ENCODE results near the gene CATSPERB. TPM values are rescaled to one million over a fixed set of nuclear protein-coding genes. Genes with fewer than 3 reads are reported as not detected.
"Not testable (repeated sequence)": the region's sequence is repeated elsewhere in the genome, so short reads cannot be mapped to it uniquely, and the experiment has no call there.

The CATSPERB gene
- total RNA-seq, 4 donors from 2014 or later = 0.11 to 2.9 (median 0.91) TPM

GRCh38 chr14:91693346-91693745 is 38.5 kb downstream of the CATSPERB start:
- no peak overlapping the region for H3K27ac ChIP-seq (replicated peaks in 1 of 4)
- TF ChIP-seq POLR2AphosphoS5 (IDR thresholded peaks at IDR 0.05) (no peak), POLR2A (IDR thresholded peaks at IDR 0.05; ENCODE audit: low read depth) (no peak), EP300 (IDR thresholded peaks at IDR 0.05) (no peak), CTCF (IDR thresholded peaks at IDR 0.05) (no peak)
- no peaks in the 10 kb centered on the region for H3K36me3 ChIP-seq
- 55% methylated on average over 1 of the region's 1 CpG for WGBS
- peaks cover 0 to 10% (median 7%) of the 10 kb centered on the region in 4 donors for H3K9me3 ChIP-seq
- no peaks in the 10 kb centered on the region for H3K27me3 ChIP-seq
- intact Hi-C loops (cut with DNase I) = no loop called here
- no peak for DNase-seq (ENCODE audit: extremely low spot score)
- H3K4me3 ChIP-seq = no peak overlapping the region
- no peaks in the 10 kb centered on the region for H3K4me1 ChIP-seq

GRCh38 chr14:91692075-91692474 is 39.8 kb downstream of the CATSPERB start:
- 86% methylated on average over 7 of the region's 7 CpGs for WGBS
- DNase-seq (ENCODE audit: extremely low spot score) = no peak
- no peak for TF ChIP-seq EP300 (IDR thresholded peaks at IDR 0.05)
- Histone ChIP-seq H3K27me3 (no peaks in the 10 kb centered on the region), H3K9me3 (peaks cover 0 to 8% (median 3%) of the 10 kb centered on the region in 4 donors), H3K4me1 (no peaks in the 10 kb centered on the region), H3K27ac (replicated peaks in 1 of 4) (no peak overlapping the region), H3K4me3 (no peak overlapping the region), H3K36me3 (no peaks in the 10 kb centered on the region)
- intact Hi-C loops (cut with DNase I) = no loop called here

- H3K36me3 ChIP-seq = no peaks in the 10 kb centered on the region
- no peak overlapping the region for H3K27ac ChIP-seq (replicated peaks in 1 of 4)
- no peaks in the 10 kb centered on the region for H3K4me1 ChIP-seq
- H3K4me3 ChIP-seq = no peak overlapping the region
- DNase-seq (ENCODE audit: extremely low spot score) = no peak
- 88% methylated on average over 1 of the region's 1 CpG for WGBS
- TF ChIP-seq POLR2AphosphoS5 (IDR thresholded peaks at IDR 0.05) = no peak
- no peak for TF ChIP-seq POLR2A (IDR thresholded peaks at IDR 0.05; ENCODE audit: low read depth)
- no peak for TF ChIP-seq EP300 (IDR thresholded peaks at IDR 0.05)
- no peak for TF ChIP-seq CTCF (IDR thresholded peaks at IDR 0.05)
- intact Hi-C loops (cut with DNase I) = no loop called here
- H3K27me3 ChIP-seq = no peaks in the 10 kb centered on the region
- peaks cover 0 to 8% (median 3%) of the 10 kb centered on the region in 4 donors for H3K9me3 ChIP-seq
Observed at GRCh38 chr14:91689608-91690007, 42.3 kb downstream of the CATSPERB start.

DNA sequence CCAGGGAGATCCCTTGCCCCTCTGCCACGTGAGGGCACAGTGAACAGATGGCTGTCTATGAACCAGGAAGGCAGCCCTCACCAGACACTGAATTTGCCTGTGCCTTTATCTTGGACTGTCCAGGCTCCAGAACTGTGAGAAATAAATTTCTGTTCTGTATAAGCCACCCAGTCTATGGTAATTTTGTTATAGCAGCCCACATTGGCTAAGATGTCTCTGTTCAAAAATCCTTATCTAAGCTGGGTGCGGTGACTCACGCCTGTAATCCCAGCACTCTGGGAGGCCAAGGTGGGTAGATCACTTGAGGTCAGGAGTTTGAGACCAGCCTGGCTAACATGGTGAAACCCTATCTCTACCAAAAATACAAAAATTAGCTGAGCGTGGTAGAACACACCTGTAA is 44.5 kb downstream of the CATSPERB start:
- H3K9me3 ChIP-seq; H3K27me3 ChIP-seq; H3K27ac ChIP-seq (replicated peaks in 1 of 4); H3K36me3 ChIP-seq; H3K4me1 ChIP-seq; DNase-seq (ENCODE audit: extremely low spot score); H3K4me3 ChIP-seq; intact Hi-C loops (cut with DNase I): not testable (repeated sequence)
- WGBS = 69% methylated on average over 2 of the region's 4 CpGs

- Histone ChIP-seq H3K4me3 (no peak overlapping the region), H3K27me3 (no peaks in the 10 kb centered on the region), H3K4me1 (no peaks in the 10 kb centered on the region), H3K27ac (replicated peaks in 1 of 4) (no peak overlapping the region), H3K9me3 (peaks cover 0 to 4% (median 2%) of the 10 kb centered on the region in 4 donors), H3K36me3 (no peaks in the 10 kb centered on the region)
- DNase-seq (ENCODE audit: extremely low spot score) = no peak
- 48% methylated on average over 1 of the region's 1 CpG for WGBS
- TF ChIP-seq POLR2AphosphoS5 (IDR thresholded peaks at IDR 0.05) = no peak
- TF ChIP-seq POLR2A (IDR thresholded peaks at IDR 0.05; ENCODE audit: low read depth) = no peak
- no peak for TF ChIP-seq CTCF (IDR thresholded peaks at IDR 0.05)
- no peak for TF ChIP-seq EP300 (IDR thresholded peaks at IDR 0.05)
- intact Hi-C loops (cut with DNase I) = no loop called here
Observed at GRCh38 chr14:91685600-91685999, 46.3 kb downstream of the CATSPERB start.

- H3K4me3 ChIP-seq = no peak overlapping the region
- no peaks in the 10 kb centered on the region for H3K4me1 ChIP-seq
- no peak for TF ChIP-seq CTCF (IDR thresholded peaks at IDR 0.05)
- no peak for TF ChIP-seq POLR2AphosphoS5 (IDR thresholded peaks at IDR 0.05)
- TF ChIP-seq EP300 (IDR thresholded peaks at IDR 0.05) = no peak
- no peak for TF ChIP-seq POLR2A (IDR thresholded peaks at IDR 0.05; ENCODE audit: low read depth)
- WGBS = 88% methylated on average over 4 of the region's 4 CpGs
- no peaks in the 10 kb centered on the region for H3K27me3 ChIP-seq
- H3K9me3 ChIP-seq = no peaks in the 10 kb centered on the region
- intact Hi-C loops (cut with DNase I) = no loop called here
- H3K27ac ChIP-seq (replicated peaks in 1 of 4) = no peak overlapping the region
- H3K36me3 ChIP-seq = no peaks in the 10 kb centered on the region
- no peak for DNase-seq (ENCODE audit: extremely low spot score)
Observed at GRCh38 chr14:91681893-91682563, 49.9 kb downstream of the CATSPERB start.

Data from esophagus muscularis mucosa (tissue), 4 donors.